Testis (tissue), 3 donors: Measurements from ENCODE around the gene PER2. TPM values are rescaled to one million over a fixed set of nuclear protein-coding genes. Genes with fewer than 3 reads are reported as not detected.

Experiments used
- DNase-seq: peaks from one replicate; pipeline ENCODE4 v3.0.0-alpha.2; 2019
- H3K27ac ChIP-seq, 2 donors: fragments of 200-600 bp; sonication (generic); one replicate each; pipeline ENCODE4 v1.5.1; 2019
- H3K27me3 ChIP-seq: fragments of 200-600 bp; sonication (generic); one replicate; pipeline ENCODE4 v1.5.1; 2019
- H3K36me3 ChIP-seq: fragments of 200-600 bp; sonication (generic); one replicate; pipeline ENCODE4 v1.5.1; 2017; ENCODE audit warnings: low read depth; ENCODE audit errors: missing control alignments
- H3K4me1 ChIP-seq: fragments of 200-600 bp; sonication (generic); one replicate; pipeline ENCODE4 v1.5.1; 2019
- H3K4me3 ChIP-seq, 2 donors: fragments of 200-600 bp; sonication (generic); one replicate each; pipeline ENCODE4 v1.5.1; 2017 to 2019
- H3K9me3 ChIP-seq: fragments of 200-600 bp; sonication (generic); one replicate; pipeline ENCODE4 v1.5.1; 2017
- POLR2A ChIP-seq: fragments of 450-650 bp; IDR thresholded peaks from one replicate; pipeline ENCODE4 v1.6.1; 2017; ENCODE audit warnings: antibody characterized with exemption, mild to moderate bottlenecking, moderate library complexity
- WGBS, 2 donors: methylation state at CpG; one replicate each; pipeline ENCODE4 v1.1.5; 2018; 5-methylcytosine and 5-hydroxymethylcytosine counted together
- intact Hi-C: fragments of 100-400 bp; cut with DNase I; formaldehyde crosslinking; loops from one replicate; pipeline ENCODE4 v1.15.1; 2023; ENCODE audit warnings: low total_unique reads
- polyA plus RNA-seq: library from polyadenylated mRNA; stranded (reverse); fragments of 350-450 nt; fragmentation: Illumina TruSeq; extraction: RNeasy Lipid Tissue Mini Kit (QIAGEN cat#74804); gene quantifications from one replicate; pipeline ENCODE4 v1.2.3, GENCODE V29; 2014; ENCODE audit warnings: low read depth, low replicate concordance; ENCODE audit not compliant: insufficient read depth
- total RNA-seq, 2 donors: library from RNA; depleted of rRNA; stranded (reverse); fragments of >200 nt; gene quantifications; one replicate each; pipeline ENCODE4 v1.2.3, GENCODE V29; 2016
- TF ChIP-seq, protein P1 (sequence below), 3 experiments: fragments of 450-650 bp in 2 of 3; fragments of 200-600 bp in 1 of 3; sonication (generic) in 1 of 3; IDR thresholded peaks; one replicate each; pipeline ENCODE4 v1.5.1; 2016 to 2019; ENCODE audit warnings: antibody characterized with exemption in 3 of 3, mild to moderate bottlenecking in 2 of 3, moderate library complexity in 1 of 3

The PER2 gene
- total and polyA plus RNA-seq, 3 donors from 2014 or later = 29.8 to 59.1 (median 55.5) TPM

DNA sequence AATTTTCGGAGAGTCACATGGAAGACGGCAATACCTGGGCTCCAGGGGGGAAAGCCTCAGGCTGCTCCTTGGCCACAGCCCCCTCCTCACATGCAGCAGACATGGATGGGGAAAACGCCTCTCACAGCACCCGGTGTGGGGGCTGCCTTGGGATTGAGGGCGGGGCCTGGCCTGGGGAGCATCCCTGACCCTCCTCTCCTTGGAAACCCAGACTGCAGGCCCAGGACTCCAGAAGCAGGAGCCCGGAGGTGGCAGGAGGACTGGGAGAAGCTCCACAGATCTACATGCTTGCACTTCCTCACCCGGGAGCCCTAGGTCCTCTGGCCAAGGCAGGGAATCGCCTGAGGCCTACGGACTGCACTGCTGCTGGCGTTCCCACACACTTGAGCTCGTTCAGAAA lies 36.4 kb downstream of the PER2 start:
- H3K36me3 ChIP-seq = peaks cover 3% of the 10 kb centered on the region
- 91 to 97% methylated on average over 6 to 11 of the region's 11 CpGs for WGBS, 2 donors
- H3K27me3 ChIP-seq = no peaks in the 10 kb centered on the region
- intact Hi-C loops = no loop called here
- DNase-seq = no peak
- H3K4me3 ChIP-seq = no peak overlapping the region
- H3K4me1 ChIP-seq = no peaks in the 10 kb centered on the region
- H3K9me3 ChIP-seq = no peaks in the 10 kb centered on the region
- TF ChIP-seq, protein P1, sequence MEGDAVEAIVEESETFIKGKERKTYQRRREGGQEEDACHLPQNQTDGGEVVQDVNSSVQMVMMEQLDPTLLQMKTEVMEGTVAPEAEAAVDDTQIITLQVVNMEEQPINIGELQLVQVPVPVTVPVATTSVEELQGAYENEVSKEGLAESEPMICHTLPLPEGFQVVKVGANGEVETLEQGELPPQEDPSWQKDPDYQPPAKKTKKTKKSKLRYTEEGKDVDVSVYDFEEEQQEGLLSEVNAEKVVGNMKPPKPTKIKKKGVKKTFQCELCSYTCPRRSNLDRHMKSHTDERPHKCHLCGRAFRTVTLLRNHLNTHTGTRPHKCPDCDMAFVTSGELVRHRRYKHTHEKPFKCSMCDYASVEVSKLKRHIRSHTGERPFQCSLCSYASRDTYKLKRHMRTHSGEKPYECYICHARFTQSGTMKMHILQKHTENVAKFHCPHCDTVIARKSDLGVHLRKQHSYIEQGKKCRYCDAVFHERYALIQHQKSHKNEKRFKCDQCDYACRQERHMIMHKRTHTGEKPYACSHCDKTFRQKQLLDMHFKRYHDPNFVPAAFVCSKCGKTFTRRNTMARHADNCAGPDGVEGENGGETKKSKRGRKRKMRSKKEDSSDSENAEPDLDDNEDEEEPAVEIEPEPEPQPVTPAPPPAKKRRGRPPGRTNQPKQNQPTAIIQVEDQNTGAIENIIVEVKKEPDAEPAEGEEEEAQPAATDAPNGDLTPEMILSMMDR (IDR thresholded peaks at IDR 0.05) = no peak
- TF ChIP-seq POLR2A = no peak
- no peak overlapping the region for H3K27ac ChIP-seq

DNA sequence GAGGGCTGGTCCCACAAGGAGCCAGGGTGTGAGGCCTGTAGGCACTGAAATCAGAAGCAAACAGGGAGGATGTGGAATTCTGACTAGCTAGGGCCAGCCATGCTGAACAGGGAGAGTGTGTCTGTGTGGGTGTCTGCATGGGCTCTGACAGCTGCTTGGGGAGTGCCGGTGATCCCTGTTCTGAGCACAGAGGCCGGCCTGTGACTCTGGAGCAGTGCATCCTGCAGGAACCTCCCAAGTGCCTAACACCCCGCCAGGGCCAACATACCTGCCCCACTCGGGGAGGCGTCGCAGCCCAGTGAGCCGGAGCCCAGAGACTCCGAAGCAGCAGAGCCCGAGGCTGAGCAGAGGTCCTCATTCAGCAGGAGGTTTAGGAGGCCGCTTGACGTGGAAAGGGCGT lies 37.1 kb downstream of the PER2 start:
- no peak for TF ChIP-seq POLR2A
- TF ChIP-seq, protein P1 (IDR thresholded peaks at IDR 0.05) = no peak
- no peaks in the 10 kb centered on the region for H3K4me1 ChIP-seq
- WGBS, 2 donors = 96 to 97% methylated on average over 11 to 12 of the region's 12 CpGs
- intact Hi-C loops = no loop called here
- no peaks in the 10 kb centered on the region for H3K27me3 ChIP-seq
- no peak overlapping the region for H3K4me3 ChIP-seq
- H3K36me3 ChIP-seq = peaks cover 3% of the 10 kb centered on the region
- no peak for DNase-seq
- no peak overlapping the region for H3K27ac ChIP-seq
- H3K9me3 ChIP-seq = no peaks in the 10 kb centered on the region

DNA sequence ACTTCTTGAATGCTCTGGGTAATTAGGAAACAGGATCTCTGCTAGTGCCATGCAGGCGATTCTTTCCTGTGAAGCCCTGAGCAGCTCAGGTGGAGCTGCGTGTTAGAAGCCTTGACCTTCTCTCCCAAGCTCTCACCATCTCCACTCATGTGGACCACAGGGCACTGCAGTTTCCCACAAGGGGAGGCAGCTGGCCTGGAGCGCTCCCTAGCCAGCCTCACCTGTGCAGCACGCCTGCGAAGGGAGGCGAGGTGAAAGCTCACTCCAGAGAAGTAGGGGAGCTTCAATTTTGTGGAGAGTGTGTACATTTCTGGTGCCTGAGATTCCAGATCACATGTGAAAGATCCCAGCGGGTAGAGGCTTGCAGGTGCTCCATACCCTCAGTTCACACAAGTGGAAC lies 37.5 kb downstream of the PER2 start:
- Histone ChIP-seq H3K4me3 (no peak overlapping the region), H3K9me3 (no peaks in the 10 kb centered on the region), H3K27ac (no peak overlapping the region), H3K36me3 (peaks cover 2% of the 10 kb centered on the region), H3K27me3 (no peaks in the 10 kb centered on the region), H3K4me1 (no peaks in the 10 kb centered on the region)
- intact Hi-C loops = no loop called here
- TF ChIP-seq, protein P1 (IDR thresholded peaks at IDR 0.05) = no peak
- TF ChIP-seq POLR2A = no peak
- 91 to 98% methylated on average over 7 of the region's 7 CpGs for WGBS, 2 donors
- no peak for DNase-seq

DNA sequence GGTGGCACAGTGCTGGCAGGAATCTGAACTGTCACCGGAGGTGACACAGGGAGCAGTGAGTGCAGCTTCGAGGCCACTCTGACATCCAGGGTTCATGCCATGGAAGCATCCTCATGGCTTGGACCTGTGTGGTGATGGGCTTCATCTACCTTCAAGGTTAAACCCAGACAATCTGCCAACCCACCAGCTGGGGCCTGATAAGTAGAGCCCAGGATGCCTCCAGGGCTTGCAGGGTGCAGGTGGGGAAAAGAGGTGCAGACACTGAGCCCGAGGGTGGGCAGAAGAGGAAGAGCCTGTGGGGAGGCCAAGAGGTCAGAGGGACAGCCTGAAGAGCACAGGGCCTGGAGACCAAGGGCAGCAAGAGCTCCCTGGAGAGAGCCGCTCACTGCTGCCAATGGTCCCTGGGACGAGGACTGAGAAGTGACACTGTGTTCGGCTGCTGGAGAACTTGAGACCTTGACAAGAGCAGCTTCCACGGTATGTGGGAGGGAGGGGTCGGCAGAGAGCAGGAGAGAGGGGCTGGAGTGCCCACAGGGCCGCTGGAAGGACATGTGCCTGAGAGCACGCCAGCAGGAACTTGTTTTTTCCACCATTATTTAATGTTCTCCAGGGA lies 40.5 kb downstream of the PER2 start:
- H3K4me1 ChIP-seq = peaks cover 5% of the 10 kb centered on the region
- no peaks in the 10 kb centered on the region for H3K9me3 ChIP-seq
- intact Hi-C loops = no loop called here
- H3K27ac ChIP-seq = no peak overlapping the region
- TF ChIP-seq, protein P1 (IDR thresholded peaks at IDR 0.05) = no peak
- TF ChIP-seq POLR2A = no peak
- no peaks in the 10 kb centered on the region for H3K27me3 ChIP-seq
- 54 to 63% methylated on average over 10 of the region's 10 CpGs for WGBS, 2 donors
- DNase-seq = no peak
- H3K36me3 ChIP-seq = no peaks in the 10 kb centered on the region
- H3K4me3 ChIP-seq = no peak overlapping the region
